Fibroblast of the aortic adventitia (primary cell): ENCODE data around the gene GNPDA1. TPM values are rescaled to one million over a fixed set of nuclear protein-coding genes. Genes with fewer than 3 reads are reported as not detected.

ENCODE experiments used
- DNase-seq: peaks from one replicate; pipeline ENCODE4 v3.0.0-alpha.2; 2010; ENCODE audit warnings: low read depth
- H3K4me3 ChIP-seq: 2 replicates; pipeline ENCODE4 v1.5.1; 2011; ENCODE audit warnings: low read depth, mild to moderate bottlenecking, control low read depth, low read length, moderate library complexity
- CTCF ChIP-seq: IDR thresholded peaks from 2 replicates; pipeline ENCODE4 v1.5.1; 2011; ENCODE audit warnings: mild to moderate bottlenecking, low read length, control low read depth, inconsistent platforms; ENCODE audit not compliant: insufficient read depth
- total RNA-seq: library from RNA; depleted of rRNA; stranded (reverse); fragments of >200 nt; gene quantifications from 2 replicates; pipeline ENCODE4 v1.2.3, GENCODE V29; 2012; ENCODE audit warnings: low replicate concordance

Gene GNPDA1
- total RNA-seq, 1 donor: 62.3 TPM

GRCh38 chr5:141954194-141954593, 58.6 kb downstream of the GNPDA1 start:
- TF ChIP-seq CTCF: no peak
- H3K4me3 ChIP-seq: no peak overlapping the region
- no peak for DNase-seq

GRCh38 chr5:141952020-141952419, 60.8 kb downstream of the GNPDA1 start:
- no peak overlapping the region for H3K4me3 ChIP-seq
- no peak for DNase-seq
- no peak for TF ChIP-seq CTCF

- no peak for DNase-seq
- peak; percentile 33 for TF ChIP-seq CTCF
- H3K4me3 ChIP-seq: no peak overlapping the region
Observed at GRCh38 chr5:141951332-141951781, 61.5 kb downstream of the GNPDA1 start.

Other genes starting within 250 kb of the GNPDA1 start
- 0.90 and 3.2 TPM in 2 replicates for gene PCDH1, start 134.6 kb downstream of the GNPDA1 start, total RNA-seq
- gene DELE1, start 89.2 kb downstream of the GNPDA1 start, total RNA-seq: 50.9 and 59.0 TPM in 2 replicates
- gene PCDH12, start 54.8 kb downstream of the GNPDA1 start, total RNA-seq: under 0.01 and 0.16 TPM in 2 replicates
- 80.3 and 93.6 TPM in 2 replicates for gene RNF14, start 43.9 kb downstream of the GNPDA1 start, total RNA-seq
- 36.3 and 71.4 TPM in 2 replicates for gene NDFIP1, start 95.8 kb upstream of the GNPDA1 start, total RNA-seq